ENCODE measurements around the gene SGCD.

SGCD gene

DNA sequence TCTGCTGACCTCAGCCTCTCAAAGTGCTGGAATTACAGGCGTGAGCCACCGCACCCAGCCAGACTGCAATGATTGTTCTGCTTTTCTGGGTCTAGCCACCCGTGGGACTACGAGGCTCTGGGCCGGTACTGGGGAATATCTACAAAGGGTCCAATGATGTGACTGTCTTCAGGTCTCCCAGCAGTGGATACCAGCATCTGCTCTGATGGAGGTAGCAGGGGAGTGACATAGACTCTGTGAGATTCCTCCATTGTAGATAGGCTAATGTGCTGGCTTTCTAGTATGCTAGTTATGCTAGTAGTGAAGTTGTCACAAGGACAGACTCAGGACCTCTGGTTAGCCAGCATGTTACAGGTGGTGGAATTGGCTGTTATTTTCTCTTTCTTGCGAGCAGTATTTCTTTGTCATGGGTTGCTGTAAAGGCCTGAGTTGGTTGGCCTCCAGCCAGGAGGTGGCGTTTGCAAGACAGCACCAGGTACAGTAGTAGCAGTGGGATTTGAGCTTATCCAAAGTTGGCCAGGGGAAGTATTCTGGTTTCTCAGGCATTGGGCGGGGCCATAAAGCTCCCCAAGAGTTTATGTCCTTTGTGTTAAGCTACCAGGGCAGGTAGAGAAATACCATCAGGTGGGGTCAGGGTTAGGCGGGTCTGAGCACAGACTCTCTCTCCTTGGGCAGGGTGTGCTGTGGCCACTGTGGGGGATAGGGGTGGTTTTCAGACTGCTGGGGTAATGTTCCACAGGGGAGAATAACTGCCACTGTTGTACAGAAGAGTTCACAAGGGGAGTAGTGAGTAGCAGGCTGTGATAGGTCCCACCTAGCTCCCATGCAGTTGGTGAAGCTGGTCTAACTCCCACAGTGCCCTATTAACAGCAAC lies 105.2 kb downstream of the SGCD start:
- Histone ChIP-seq H3K4me3 (no peak overlapping the region), H3K27me3 (no peaks in the 10 kb centered on the region), H3K27ac (no peak overlapping the region), H3K9me3 (peaks cover 0 to 6% (median 0%) of the 10 kb centered on the region in 3 donors), H3K4me1 (no peaks in the 10 kb centered on the region), H3K36me3 (no peaks in the 10 kb centered on the region)
- TF ChIP-seq, protein P1, sequence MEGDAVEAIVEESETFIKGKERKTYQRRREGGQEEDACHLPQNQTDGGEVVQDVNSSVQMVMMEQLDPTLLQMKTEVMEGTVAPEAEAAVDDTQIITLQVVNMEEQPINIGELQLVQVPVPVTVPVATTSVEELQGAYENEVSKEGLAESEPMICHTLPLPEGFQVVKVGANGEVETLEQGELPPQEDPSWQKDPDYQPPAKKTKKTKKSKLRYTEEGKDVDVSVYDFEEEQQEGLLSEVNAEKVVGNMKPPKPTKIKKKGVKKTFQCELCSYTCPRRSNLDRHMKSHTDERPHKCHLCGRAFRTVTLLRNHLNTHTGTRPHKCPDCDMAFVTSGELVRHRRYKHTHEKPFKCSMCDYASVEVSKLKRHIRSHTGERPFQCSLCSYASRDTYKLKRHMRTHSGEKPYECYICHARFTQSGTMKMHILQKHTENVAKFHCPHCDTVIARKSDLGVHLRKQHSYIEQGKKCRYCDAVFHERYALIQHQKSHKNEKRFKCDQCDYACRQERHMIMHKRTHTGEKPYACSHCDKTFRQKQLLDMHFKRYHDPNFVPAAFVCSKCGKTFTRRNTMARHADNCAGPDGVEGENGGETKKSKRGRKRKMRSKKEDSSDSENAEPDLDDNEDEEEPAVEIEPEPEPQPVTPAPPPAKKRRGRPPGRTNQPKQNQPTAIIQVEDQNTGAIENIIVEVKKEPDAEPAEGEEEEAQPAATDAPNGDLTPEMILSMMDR (IDR thresholded peaks at IDR 0.05) = no peak
- intact Hi-C loops (cut with DNase I; ENCODE audit: low total_unique reads) = no loop called here
- DNase-seq = no peak

DNA sequence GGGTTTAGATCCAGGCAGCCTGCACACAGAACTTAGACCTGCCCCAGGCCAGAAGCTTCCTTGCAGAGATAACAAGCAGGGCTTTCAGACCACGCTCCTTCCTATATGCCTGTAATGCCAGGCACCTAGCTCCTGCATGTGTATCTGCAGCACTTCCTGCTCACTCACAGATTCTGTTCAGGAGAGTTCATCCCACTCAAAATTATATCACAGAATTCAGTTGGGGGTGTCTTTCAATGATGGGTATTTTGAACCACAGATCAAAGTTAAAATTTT lies 105.8 kb downstream of the SGCD start:
- intact Hi-C loops (cut with DNase I; ENCODE audit: low total_unique reads) = no loop called here
- no peak overlapping the region for H3K4me3 ChIP-seq
- DNase-seq = no peak
- no peaks in the 10 kb centered on the region for H3K27me3 ChIP-seq
- H3K27ac ChIP-seq = no peak overlapping the region
- TF ChIP-seq, protein P1 (IDR thresholded peaks at IDR 0.05) = no peak
- peaks cover 0 to 6% (median 0%) of the 10 kb centered on the region in 3 donors for H3K9me3 ChIP-seq
- H3K36me3 ChIP-seq = no peaks in the 10 kb centered on the region
- no peaks in the 10 kb centered on the region for H3K4me1 ChIP-seq

DNA sequence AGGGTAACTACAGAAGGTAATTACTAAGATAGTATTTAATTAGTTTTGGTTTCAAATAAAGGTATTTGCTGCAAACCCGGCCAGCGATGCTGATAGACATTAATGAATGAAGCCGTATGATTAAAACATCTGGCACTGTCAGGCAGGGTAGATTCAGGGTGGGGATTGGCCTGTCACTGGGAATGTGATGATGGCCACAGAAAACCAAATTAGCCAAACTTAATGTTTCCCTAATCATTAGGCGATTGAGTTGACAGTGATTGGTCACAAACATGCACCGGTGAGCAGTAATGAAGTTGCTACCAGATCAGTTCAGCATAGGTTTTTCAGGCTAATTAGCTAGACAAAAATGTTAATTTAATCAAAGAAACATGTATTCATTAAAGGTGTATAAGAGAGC lies 107.5 kb downstream of the SGCD start:
- Histone ChIP-seq H3K27me3 (no peaks in the 10 kb centered on the region), H3K9me3 (peaks cover 0 to 5% (median 0%) of the 10 kb centered on the region in 3 donors), H3K4me3 (no peak overlapping the region), H3K27ac (no peak overlapping the region), H3K4me1 (no peaks in the 10 kb centered on the region), H3K36me3 (no peaks in the 10 kb centered on the region)
- no peak for DNase-seq
- TF ChIP-seq, protein P1 (IDR thresholded peaks at IDR 0.05) = no peak
- intact Hi-C loops (cut with DNase I; ENCODE audit: low total_unique reads) = no loop called here

DNA sequence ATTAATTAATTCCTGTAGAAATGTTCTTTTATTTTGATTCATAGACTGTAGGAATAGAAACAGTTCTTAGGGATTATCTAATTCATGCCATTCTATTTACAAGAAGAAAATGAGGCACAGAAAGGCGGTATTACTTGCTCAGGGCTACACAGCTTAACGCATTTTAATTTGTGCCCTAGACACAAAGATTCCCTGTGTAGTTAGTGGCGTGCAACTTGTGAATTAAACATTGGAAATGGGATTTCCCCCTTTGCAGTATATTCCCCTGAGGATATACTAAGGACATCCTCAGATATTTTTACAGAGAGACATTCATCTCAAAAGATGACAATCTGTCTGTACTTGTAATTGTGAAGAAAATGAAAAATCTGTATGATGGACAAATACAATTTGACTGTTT lies 108.1 kb downstream of the SGCD start:
- Histone ChIP-seq H3K27ac (no peak overlapping the region), H3K36me3 (no peaks in the 10 kb centered on the region), H3K9me3 (no peaks in the 10 kb centered on the region), H3K4me3 (no peak overlapping the region), H3K27me3 (no peaks in the 10 kb centered on the region), H3K4me1 (no peaks in the 10 kb centered on the region)
- intact Hi-C loops (cut with DNase I; ENCODE audit: low total_unique reads) = no loop called here
- no peak for DNase-seq
- TF ChIP-seq, protein P1 (IDR thresholded peaks at IDR 0.05) = no peak

DNA sequence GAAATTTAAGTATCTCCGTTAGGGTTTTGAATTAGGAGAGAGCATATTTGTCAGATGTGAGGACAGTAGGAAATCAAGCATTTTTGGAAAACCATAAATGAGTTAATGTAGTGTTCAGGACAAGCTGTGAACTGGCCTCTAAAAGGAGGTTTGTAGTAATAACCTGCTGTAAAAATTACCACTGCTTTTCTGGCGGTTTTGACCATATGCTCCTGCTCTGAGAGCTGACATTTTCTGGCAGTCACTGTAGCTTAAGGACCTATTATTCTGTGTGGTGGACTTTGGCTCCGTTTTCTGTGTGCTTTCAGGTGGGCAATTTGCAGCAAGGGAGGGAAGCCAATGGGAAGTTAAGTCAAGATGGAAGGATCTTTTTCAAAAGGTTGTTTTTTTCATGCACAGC lies 111.1 kb downstream of the SGCD start:
- Histone ChIP-seq H3K27ac (no peak overlapping the region), H3K4me1 (no peaks in the 10 kb centered on the region), H3K4me3 (no peak overlapping the region), H3K36me3 (no peaks in the 10 kb centered on the region), H3K9me3 (no peaks in the 10 kb centered on the region), H3K27me3 (no peaks in the 10 kb centered on the region)
- intact Hi-C loops (cut with DNase I; ENCODE audit: low total_unique reads) = no loop called here
- TF ChIP-seq, protein P1 (IDR thresholded peaks at IDR 0.05) = no peak
- no peak for DNase-seq

Measured in tibial artery (tissue), 4 donors.